Epidermal melanocyte (primary cell): ENCODE measurements around the gene DIS3L2.
"Not testable (repeated sequence)": the region's sequence is repeated elsewhere in the genome, so short reads cannot be mapped to it uniquely, and the experiment has no call there.

Source experiments
- DNase-seq: peaks from one replicate; pipeline ENCODE4 v3.0.0; 2011; ENCODE audit warnings: low spot score; ENCODE audit not compliant: insufficient read length

DIS3L2 gene

DNA sequence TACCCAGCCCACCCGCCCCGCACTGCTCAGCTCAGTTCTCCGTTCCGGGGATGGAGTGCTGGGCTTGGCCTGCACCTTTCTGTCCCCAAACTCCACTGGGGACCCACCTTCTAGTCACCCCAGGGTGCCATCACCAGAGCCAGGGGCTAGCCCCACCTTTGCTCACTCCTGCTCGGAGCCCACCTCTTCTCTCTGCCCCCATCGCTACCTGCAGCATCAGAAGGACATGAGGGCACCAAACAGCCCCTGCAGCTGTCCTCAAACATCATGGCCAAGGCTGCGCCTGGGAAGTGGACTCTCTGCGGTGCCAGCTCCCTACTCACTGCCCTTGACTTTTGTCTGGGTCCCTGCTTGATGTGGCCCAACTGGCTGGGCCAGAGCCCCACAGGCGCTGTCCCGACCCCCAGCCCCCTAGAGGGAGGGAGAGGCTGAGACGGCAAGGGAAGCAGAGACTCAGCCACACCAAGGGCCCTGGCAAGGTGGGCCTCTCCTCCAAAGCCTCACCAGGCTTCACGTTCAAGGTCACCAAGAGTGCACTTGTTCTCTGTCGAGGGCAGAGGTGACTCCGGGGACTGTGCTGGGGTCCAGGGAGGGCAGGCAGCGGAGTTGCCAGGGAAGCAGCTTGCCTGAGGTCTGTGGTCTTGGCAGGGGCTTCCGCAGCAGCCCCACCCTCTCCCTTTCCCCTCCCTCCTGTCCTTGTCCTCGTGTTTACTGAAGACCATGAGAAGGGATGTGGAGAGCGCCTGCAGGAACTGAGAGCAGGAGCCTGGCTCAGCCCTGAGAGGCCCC is 403.5 kb downstream of the DIS3L2 start:
- DNase-seq = not testable (repeated sequence)

DNA sequence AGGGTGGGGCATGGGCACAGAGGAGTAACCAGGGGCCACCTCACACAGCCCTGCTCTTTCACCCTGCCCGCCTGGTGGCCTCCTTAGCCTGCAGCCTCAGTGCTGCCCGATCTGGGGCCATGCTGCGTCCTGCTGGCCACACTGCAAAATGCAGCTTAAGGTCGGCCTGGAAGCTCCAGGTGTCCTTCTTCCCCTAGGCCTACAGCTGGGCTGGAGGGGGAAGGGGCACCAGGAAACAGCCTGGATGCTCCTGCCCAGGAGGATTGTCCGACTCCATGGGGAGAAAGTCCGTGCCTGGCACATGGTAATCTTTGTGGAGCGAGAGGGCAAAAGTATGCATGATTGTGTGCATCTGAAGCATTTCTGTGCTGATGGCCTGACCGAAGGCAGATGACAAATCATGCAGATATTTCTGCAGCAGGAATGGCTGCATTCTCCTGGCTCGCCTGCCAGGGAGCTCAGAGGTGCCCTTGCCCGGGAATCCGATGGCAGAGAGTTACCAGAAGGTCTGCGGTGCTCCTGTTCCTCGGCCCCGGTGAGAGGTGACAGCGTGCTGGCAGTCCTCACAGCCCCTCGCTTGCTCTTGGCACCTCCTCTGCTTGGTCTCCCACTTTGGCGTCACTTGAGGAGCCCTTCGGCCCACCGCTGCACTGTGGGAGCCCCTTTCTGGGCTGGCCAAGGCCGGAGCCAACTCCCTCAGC is 404.3 kb downstream of the DIS3L2 start:
- DNase-seq = no peak

- not testable (repeated sequence) for DNase-seq
Observed at GRCh38 chr2:232366461-232366860, 404.9 kb downstream of the DIS3L2 start.

DNA sequence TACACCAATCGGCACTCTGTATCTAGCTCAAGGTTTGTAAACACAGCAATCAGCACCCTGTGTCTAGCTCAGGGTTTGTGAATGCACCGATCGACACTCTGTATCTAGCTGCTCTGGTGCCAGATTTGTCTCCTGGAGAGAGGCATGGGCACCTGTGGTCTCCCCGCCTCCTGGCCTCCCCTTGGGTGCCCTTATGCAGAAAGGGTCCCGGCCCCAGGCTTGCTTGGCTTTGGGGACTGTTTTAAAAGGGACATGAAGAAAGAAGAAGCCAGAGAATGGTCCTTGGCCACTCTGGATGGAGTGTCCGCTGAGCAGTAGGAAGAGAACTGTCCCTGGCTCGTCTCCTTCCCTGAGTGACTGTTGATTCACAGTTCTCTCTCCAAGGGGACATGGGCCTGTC is 405.5 kb downstream of the DIS3L2 start:
- DNase-seq = no peak

GRCh38 chr2:232367591-232368233 is 406.2 kb downstream of the DIS3L2 start:
- DNase-seq = no peak

GRCh38 chr2:232368311-232368731 is 406.8 kb downstream of the DIS3L2 start:
- DNase-seq = no peak

DNA sequence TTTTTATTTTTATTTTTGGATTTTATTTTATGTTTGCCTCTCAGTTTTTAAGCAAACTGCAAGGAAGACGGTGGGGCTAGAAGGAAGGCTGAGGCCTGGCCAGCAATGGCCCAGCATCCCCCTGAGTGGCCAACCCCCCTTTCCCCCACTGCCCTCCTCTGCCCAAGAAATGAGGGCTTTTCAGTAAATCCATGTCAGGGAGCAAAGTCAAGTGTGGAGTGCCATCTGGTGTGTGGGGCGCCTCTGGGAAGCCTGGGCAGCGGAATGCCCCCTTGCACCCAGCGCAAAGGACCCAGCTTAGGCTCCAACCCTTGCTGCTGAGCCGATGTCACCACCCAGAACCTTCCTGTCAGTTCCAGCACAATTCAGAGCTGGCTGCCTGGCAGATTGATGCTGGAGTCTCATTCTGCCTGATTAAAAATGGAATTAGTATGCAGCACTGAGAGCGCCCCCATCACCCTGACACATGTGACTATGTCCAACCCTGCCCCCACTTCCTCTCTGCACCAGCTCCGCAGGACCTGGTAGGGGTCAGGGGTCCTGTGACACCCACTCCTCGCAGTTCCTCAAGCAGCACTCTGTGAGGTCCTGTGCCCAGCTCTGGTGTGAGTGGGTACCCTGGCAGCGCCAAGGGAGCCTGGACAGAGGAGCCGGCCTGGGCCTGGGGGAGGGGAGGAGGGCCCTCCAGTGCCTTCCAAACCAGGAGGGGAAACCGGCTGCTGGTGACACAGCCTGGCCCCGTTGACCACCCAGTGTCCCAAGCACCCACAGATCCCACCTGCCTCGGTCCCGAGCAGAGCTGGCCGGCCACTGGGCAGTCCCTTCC is 407.8 kb downstream of the DIS3L2 start:
- no peak for DNase-seq

DNA sequence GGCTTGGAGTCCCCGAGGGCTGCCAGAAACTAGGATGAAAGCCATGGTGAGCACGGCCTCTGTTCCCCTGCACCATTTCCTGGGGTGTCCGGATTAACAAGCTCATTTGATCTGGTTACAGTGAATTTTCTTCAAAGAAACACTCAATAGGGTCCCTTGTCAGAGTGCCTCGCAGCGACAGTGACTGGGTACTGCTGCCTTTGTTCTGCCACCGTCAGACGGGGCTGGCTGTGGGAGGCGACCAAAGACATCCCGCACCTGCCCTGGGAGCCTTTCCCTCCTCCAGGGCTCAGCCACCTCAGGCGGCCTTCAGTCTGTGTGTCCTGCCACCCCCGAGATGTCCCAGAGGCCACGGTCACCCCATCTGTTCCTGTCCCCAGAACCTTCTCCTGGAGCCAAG is 408.5 kb downstream of the DIS3L2 start:
- not testable (repeated sequence) for DNase-seq

DNA sequence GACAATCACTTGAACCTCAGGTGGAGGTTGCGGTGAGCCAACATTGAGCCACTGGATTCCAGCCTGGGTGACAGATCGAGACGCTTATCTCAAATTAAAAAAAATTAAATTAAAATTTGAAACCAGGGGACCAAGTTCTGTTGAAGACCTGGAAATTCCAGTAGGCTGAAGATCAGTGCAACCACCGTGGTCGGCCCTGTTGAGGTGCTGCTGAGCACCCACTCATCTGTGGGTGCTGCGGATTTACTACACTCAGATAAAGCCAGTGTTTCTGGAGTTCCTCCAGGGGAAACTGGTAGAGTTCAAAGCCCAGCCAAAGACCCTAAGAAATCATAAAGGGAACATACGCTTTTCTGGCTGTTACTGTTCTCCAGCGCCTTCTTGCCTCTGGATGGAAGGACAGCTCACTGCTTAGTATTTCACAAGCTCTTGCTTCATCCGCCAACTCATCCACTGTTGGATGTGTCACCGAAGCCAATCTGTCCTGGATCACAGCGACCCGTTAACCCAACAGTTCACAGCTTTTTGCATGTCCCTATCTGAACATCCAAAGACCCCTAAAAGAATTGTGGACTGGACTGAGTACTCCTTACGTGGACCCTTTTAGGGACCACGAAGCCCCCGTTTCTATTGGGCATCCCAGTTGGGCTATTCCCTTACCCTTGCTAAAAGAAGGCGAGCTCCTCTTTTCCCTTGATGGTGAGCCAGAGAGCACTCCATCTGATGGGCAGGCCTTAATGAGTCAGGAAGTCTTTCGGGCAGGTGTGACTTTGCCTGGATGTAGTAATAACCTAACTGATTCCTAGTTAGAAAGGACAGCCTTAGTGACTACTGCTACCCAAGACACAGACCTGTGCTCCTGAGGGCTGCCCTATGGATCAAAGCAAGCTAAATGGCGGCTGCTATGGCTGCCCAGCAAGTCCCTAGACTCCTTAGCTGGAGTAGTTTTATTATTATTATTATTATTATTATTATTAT is 411.0 kb downstream of the DIS3L2 start:
- no peak for DNase-seq

- DNase-seq = no peak
Observed at GRCh38 chr2:232374356-232374755, 412.8 kb downstream of the DIS3L2 start.

DNA sequence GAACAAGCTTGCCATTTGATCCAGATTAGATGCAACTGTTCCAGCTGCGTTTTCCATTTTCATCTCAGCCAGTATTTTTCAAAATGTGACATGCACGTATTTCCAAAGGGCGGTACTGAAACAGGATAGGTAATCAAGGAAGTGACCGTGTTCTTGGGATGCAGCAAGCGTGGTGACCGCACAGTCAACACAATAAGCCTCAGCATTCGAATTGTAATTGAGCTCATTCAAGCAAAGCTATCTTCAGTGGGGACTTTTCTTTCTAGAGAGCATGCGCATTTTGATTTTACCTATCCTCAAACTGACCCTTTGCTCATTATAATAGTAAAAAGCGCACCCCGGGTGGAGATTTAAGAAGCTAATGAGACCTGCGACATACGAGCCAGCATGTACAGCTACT is 413.7 kb downstream of the DIS3L2 start:
- DNase-seq = peak; percentile 1

DNA sequence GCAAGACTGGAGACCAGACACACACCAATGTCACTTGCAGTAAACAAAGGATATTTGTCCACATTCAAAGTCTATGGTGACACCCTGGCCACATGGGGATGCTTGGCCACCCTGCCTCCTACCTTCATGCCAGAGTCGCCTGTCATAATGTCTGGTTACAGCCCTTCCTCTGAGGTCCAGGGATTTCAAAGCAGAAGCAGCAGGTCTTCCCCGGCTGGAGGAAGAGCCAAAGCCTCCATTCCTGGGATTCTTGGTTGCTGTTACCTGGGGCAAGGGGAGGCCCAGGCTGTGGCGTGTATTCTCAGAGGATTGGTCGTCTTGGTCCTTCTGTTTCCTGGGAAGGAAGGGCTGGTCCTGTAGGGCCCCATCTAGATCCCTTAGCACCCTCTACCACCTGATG is 414.7 kb downstream of the DIS3L2 start:
- DNase-seq = peak; percentile 13

GRCh38 chr2:232376713-232377112 is 415.2 kb downstream of the DIS3L2 start:
- DNase-seq = peak; percentile 10

- no peak for DNase-seq
Observed at GRCh38 chr2:232377319-232377718, 415.8 kb downstream of the DIS3L2 start.

DNA sequence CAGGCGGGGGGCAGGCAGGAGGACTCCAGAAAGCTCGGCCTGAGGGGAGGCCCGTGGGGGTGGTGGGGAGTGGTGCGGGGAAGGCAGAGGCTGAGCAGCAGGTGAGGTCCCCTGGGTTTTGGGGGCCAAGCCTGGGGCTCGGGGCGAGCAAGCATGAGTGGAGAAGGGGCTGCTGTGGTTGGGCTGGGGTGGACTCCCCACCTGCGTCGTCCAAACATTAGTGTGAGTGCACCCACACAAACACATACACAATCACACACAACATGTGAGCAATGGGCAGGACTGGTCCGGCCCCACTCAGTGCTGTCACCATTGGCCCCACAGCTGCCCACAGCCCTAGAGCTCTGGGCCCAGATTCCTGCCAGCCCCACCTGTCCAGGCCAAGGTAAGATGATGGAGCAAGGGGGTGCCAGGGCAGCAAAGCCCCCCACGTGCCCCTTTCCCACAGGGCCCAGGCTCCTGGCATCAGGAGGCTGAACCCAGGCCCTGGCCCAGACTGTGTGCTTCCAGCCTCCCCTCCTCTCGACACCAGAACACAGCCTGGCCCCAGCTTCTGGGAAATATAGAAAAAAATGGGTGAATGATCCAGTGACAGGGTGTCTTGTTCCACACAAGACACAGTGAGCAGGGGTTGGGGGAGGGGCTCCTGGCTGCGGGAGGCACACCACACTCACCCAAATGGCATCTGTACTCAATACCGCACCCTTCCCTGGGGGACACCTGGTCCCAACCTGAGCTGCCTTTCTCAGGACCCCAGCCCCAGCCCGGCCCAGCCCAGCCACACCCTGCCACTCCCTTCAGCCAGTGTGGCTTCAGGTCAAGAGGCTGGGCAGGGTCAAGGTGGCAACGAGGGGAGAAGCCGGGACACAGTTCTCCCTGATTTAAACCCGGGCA is 416.6 kb downstream of the DIS3L2 start:
- peak; percentile 7 for DNase-seq

GRCh38 chr2:232378735-232379151 is 417.2 kb downstream of the DIS3L2 start, which contains the start of gene ALPP:
Gene ALPP, plus strand, starts transcription at chr2:232378751. Its CDS starts 52 bp downstream, at chr2:232378803.
- DNase-seq = peak; percentile 4

- peak; percentile 4 for DNase-seq
Observed at GRCh38 chr2:232379610-232380590, 418.4 kb downstream of the DIS3L2 start.
